ENCODE measurements around the gene BTBD16.

Gene BTBD16

GRCh38 chr10:122248356-122249302 lies 22.5 kb upstream of the BTBD16 start:
- DNase-seq (ENCODE audit: low read depth in 2 of 2), result no peak

- DNase-seq (ENCODE audit: low read depth in 2 of 2), result no peak
Observed at GRCh38 chr10:122249303-122249850, 21.7 kb upstream of the BTBD16 start.

- DNase-seq (ENCODE audit: low read depth in 2 of 2), result no peak
Observed at GRCh38 chr10:122249991-122250750, 20.9 kb upstream of the BTBD16 start.

- DNase-seq (ENCODE audit: low read depth in 2 of 2), result no peak
Observed at GRCh38 chr10:122251459-122252255, 19.4 kb upstream of the BTBD16 start.

GRCh38 chr10:122252805-122253204 lies 18.3 kb upstream of the BTBD16 start:
- DNase-seq (ENCODE audit: low read depth in 2 of 2), result no peak

GRCh38 chr10:122253605-122254004 lies 17.5 kb upstream of the BTBD16 start:
- no peak for DNase-seq (ENCODE audit: low read depth in 2 of 2)

- DNase-seq (ENCODE audit: low read depth in 2 of 2), result no peak
Observed at GRCh38 chr10:122254831-122255230, 16.3 kb upstream of the BTBD16 start.

- DNase-seq (ENCODE audit: low read depth in 2 of 2), result no peak
Observed at GRCh38 chr10:122255509-122256301, 15.4 kb upstream of the BTBD16 start.

GRCh38 chr10:122257041-122257440 lies 14.1 kb upstream of the BTBD16 start:
- no peak for DNase-seq (ENCODE audit: low read depth in 2 of 2)

- DNase-seq (ENCODE audit: low read depth in 2 of 2), result no peak
Observed at GRCh38 chr10:122258136-122259074, 12.7 kb upstream of the BTBD16 start.

GRCh38 chr10:122259075-122259466 lies 12.0 kb upstream of the BTBD16 start:
- DNase-seq (ENCODE audit: low read depth in 2 of 2), result no peak

- no peak for DNase-seq (ENCODE audit: low read depth in 2 of 2)
Observed at GRCh38 chr10:122261584-122261983, 9.5 kb upstream of the BTBD16 start.

GRCh38 chr10:122263971-122264370 lies 7.1 kb upstream of the BTBD16 start:
- no peak for DNase-seq (ENCODE audit: low read depth in 2 of 2)

GRCh38 chr10:122264436-122264835 lies 6.7 kb upstream of the BTBD16 start:
- DNase-seq (ENCODE audit: low read depth in 2 of 2), result no peak

- no peak for DNase-seq (ENCODE audit: low read depth in 2 of 2)
Observed at GRCh38 chr10:122264931-122265330, 6.2 kb upstream of the BTBD16 start.

- DNase-seq (ENCODE audit: low read depth in 2 of 2), result no peak
Observed at GRCh38 chr10:122265896-122266295, 5.2 kb upstream of the BTBD16 start.

GRCh38 chr10:122267849-122268737 lies 3.0 kb upstream of the BTBD16 start:
- peak; percentile 23 to 40 for DNase-seq (ENCODE audit: low read depth in 2 of 2)

GRCh38 chr10:122269059-122269687 lies 1.9 kb upstream of the BTBD16 start:
- DNase-seq (ENCODE audit: low read depth in 2 of 2), result no peak

All from stimulated activated CD8-positive, alpha-beta memory T cell treated with anti-CD3 and anti-CD28 coated beads, Interleukin-2, amount 100 ng/mL, for 48 hours (primary cell).